HG03558 (cell line): Measurements from ENCODE around the gene RERGL.
"Not testable (repeated sequence)": the region's sequence is repeated elsewhere in the genome, so short reads cannot be mapped to it uniquely, and the experiment has no call there.

Experiments
- ATAC-seq: cut with Tn5 transposase; IDR thresholded peaks from one replicate; pipeline ENCODE4 v1.9.1; 2021; ENCODE audit warnings: moderate number of reproducible peaks; ENCODE audit not compliant: unreplicated experiment; ENCODE audit errors: extremely low read depth

RERGL gene

DNA sequence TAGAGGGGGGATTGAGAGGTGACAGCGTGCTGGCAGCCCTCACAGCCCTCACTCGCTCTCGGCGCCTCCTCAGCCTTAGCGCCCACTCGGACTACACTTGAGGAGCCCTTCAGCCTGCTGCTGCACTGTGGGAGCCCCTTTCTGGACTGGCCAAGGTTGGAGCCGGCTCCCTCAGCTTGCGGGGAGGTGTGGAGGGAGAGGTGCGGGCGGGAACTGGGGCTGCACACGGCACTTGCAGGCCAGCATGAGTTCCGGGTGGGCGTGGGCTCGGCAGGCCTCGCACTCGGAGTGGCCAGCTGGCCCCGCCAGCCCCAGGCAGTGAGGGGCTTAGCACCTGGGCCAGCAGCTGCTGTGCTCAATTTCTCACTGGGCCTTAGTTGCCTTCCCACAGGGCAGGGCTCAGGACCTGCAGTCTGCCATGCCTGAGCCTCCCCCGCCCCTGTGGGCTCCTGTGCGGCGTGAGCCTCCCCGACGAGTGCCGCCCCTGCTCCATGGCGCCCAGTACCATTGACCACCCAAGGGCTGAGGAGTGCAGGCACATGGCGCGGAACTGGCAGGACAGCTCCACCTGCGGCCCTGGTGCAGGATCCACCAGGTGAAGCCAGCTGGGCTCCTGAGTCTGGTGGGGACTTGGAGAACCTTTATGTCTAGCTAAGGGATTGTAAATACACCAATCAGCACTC is 49.8 kb downstream of the RERGL start:
- not testable (repeated sequence) for ATAC-seq
